DMS79 (cell line): ENCODE data around the gene RDX.
"Not testable (repeated sequence)": the region's sequence is repeated elsewhere in the genome, so short reads cannot be mapped to it uniquely, and the experiment has no call there.

Experiments used
- DNase-seq: peaks from one replicate; lab custom pipeline; 2025; lab: John Stamatoyannopoulos, UW

The RDX gene

DNA sequence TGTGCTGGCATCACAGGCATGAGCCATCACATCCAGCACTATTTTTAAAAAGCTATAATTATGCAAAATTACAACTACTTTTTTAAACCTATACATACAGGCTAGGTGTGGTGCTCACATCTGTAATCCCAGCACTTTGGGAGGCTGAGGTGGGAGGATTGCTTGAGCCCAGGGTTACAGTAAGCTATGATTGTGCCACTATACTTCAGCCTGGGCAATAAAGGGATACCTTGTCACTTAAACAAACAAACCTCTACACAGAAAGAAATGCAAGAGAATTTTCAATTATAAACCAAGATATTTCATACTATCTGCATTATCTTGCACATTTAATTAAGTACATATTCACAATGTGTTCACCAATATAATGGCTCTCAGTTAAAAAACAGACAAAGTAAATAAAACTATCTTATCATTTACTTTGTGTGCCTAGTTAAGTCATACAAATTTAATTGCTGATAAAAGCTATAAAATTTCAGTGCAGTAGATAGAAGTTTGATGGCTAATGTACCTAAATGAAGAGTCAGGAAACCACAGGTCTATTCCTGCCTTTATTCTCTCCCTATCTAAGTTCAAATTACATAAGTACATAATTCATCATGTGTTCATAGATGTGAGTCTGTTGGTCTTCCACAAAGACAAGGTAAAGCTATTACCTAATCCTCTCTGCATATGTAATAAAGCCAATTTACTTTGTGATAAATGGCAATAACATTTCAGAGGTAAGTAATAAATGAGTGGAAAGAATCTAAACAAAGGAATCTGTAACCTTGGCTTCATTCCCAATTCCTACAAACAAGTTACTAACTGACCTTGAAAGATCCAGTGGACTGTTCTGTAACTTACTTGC, 9.0 kb upstream of the RDX start:
- DNase-seq, result peak; percentile 52

DNA sequence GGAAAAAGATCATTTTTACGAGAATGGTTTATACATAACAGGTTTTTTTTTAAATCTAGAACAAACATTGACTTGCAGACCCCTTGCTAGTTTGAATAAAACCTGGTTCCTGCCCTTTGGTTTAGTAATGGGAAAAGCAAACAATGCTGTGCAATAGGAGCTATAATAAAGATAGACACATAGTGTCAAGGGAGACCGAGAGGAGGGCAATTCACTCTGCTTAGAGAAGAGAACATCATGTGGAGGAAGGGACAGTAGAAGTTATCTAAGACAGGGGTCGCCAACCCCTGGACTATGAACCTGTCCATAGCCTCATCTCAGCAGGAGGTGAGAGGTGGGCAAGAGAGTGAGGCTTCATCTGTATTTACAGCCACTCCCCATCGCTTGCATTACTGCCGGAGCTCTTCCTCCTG, 7.0 kb upstream of the RDX start:
- no peak for DNase-seq

DNA sequence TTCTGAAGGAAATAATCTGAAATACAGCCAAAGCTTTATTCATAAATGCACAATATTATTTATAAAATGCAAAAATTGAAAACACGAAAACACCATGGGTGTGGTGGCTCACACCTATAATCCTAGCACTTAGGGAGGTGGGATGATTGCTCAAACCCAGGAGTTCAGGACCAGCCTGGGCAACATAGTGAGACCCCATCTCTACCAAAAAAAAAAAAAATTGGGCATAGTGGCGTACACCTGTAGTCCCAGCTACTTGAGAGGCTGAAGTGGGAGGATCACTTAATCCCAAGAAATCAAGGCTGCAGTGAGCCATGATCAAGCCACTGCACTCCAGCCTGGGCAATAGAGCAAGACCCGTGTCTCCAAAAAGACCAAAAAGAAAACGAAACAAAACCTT, 5.2 kb upstream of the RDX start:
- DNase-seq, result no peak

DNA sequence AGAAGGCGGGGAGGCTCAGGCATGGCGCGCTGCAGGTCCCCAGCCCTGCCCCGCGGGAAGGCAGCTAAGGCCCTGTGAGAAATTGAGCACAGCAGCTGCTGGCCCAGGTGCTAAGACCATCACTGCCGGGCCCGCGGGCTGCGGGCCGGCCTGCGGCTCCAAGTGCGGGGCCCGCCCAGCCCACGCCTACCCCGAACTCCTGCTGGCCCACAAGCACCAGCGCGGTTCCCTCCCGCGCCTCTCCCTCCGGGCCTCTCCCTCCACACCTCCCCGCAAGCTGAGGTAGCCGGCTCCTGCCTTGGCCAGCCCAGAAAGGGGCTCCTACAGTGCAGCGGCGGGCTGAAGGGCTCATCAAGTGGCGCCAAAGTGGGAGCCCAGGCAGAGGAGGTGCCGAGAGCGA, 4.6 kb upstream of the RDX start:
- DNase-seq, result no peak

DNA sequence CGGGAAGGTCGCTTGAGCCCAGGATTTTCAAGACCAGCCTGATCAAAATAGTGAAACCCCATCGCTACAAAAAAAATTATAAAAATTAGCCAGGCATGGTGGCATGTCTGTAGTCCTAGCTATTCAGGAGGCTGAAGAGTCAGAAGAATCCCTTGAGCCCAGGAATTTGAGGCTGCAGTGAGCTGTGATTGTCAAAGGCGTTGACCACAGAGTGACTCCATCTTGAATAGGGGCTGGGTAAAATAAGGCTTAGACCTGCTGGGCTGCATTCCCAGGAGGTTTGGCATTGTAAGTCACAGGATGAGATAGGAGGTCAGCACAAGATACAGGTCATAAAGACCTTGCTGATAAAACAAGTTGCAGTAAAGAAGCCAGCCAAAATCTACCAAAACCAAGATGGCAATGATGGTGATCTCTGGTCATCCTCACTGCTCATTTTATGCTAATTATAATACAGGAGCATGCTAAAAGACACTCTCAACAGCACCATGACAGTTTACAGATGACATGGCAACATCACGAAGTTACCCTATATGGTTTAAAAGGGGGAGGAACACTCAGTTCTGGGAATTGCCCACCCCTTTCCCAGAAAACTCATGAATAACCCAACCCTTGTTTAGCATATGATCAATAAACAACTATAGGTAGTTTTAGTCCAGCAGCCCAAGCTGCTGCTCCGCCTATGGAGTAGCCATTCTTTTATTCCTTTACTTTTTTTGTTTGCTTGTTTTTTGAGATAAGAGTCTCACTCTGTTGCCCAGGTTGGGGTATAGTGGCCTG, 2.8 kb upstream of the RDX start:
- no peak for DNase-seq

DNA sequence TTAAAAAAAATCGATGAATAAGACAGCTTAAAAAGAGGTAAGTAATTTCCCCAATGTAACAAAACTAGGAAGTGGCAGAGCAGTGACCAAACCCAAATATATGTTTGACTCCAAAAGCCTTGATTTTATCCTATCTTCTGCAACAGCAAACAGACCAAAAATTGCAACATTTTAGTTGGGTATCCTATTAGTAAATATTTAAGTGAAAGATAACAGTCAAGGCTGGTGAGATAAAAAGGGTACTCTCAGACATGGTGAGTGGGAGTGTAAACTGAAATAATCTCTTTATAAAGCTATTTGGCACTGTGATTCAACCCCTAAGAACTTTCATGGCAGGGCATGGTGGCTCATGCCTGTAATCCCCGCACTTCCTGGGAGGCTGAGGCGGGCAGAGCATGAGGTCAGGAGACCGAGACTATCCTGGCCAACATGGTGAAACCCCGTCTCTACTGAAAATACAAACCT, 1.9 kb upstream of the RDX start:
- DNase-seq, result no peak

DNA sequence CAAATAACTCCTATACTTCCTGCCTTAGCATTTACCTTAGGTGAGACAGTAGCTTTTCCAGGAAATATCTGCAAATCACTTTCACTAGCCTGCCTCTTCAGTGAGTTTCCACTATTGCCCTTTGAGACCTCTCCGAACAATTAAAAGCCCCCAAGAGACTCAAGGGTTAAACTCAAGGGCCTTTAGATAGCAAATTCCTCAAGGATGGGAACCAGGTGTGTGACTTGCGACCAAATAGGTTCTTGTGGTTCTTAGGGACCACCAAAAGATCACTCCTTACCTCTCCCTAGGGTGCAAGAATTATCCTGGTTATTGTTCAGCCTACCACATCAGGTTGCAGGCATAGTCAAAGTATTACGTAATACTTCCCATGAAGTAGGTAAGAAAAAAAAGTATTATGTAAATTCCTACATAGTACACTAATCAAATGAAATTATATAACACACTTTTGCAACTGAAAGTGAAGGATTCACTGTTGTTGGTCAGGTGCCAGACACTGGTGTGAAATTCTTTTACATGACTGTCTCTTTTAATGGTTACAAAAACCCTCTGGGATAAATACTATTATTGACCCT, 1.4 kb upstream of the RDX start:
- no peak for DNase-seq

DNA sequence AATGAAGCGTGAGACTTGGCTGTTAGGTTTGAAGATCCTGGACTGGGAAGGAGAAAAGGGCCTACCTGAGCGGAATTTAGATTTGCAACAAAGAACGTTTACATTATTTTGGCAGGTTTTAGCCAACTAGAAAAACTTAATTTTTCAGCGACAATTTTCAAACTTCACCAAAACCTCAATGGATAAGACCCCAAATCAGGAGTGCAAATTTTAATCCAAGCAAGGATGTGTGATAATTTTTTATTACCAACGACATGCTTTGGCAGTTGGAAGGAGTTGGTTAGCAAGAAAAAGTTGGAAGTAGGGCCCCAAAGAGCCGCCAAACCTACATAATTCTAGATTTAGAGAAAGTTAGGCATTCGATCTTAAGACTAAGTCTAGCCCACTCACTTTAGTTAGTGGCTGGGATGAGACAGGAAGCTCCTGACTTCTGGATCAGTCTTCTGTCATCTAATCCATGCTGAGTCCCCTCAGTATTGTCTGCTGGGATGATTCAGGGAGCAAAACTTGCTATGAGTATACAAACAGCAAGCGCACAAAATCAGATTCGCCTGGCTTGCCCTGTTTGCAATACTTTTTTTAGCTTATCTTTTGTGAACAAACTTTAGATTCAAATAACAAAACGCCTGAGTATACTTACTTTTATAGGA, 787 bp upstream of the RDX start:
- no peak for DNase-seq

DNA sequence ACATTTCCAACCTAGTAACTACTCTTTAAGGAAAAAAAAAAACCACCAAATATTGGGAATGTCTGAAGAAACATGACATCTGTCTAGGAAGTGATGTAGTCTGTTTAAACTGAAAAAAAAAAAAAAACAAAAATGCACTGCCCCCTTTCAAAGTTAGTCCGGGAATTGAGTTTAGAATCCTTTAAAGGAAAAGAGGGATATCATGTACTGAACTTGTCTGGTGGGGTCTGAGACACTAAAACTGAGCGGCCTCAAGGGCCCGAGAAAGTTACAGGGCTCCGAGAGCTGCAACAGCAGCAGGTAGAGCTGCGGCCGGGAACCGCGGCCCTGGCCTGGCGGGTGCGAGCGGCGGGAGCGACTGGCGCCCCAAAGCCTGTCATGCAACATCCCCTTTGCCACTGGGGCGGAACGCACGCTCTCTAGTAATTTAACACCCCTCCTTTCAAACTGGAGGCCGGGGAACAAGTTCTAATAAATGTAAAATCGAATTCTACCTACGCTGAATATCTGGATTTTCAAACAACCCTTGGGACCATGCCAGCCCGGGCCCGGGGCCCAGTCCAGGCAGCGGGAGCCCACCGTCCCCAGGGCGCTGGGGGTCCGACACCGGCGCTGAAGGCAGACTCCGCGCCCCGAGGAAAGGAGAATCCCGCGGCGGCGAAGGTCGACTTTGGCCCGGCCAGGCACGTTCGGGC, 736 bp downstream of the RDX start:
- DNase-seq, result peak; percentile 33

DNA sequence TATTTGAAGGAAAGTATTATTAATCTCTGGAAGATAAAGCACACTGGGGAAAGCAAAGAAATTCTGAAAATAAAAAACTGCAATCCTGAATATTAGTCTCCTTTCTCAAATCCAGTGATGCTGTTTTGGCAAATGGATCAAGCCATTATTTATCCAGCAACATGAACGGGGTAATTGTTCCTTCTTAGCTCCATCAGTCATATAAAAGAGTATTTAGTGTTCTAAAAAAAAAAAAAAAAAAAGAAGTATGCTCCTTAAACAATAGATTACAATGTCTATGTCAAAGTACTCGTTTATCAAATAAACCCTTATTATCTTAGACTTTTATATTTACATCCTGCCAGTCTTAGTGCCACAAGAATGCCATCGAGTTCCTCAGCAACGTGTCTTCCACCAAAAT, 1.3 kb downstream of the RDX start:
- no peak for DNase-seq

DNA sequence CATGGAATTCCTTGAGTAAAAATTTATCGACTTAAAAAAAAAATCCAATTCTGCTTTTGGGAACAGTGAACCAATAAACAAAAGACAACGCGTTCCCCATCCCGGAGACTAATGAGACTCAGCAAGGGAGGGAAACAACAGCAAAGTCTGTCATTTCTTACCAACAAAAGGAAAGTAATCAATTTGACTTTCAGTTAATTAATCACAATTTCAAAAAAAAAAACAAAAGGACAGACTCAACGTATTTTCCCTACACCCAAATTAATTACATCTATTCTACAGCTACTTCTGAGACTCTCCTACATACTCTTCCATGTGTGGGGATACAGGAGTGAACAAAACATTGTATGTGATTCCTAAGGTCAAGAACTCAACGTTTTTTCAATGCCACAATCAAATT, 1.9 kb downstream of the RDX start:
- DNase-seq, result no peak

DNA sequence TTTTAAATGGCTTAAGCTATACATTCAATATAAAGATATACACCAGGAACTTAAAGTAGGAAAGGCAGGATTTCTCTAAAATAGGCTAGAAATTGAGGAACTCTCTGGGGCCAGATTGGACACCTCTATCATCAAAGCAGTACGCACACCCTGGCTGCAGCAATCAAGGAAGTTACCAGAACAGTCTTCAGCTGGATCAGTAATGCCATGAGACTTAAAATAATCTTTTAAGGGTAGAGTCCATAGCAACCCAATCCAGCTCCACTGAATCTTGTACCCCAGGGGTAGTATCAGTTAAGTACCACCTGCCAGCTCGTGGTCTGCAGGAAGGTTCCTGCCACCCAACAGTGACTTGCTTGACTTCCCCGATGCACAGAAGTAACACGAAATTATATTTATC, 3.0 kb downstream of the RDX start:
- DNase-seq, result no peak

DNA sequence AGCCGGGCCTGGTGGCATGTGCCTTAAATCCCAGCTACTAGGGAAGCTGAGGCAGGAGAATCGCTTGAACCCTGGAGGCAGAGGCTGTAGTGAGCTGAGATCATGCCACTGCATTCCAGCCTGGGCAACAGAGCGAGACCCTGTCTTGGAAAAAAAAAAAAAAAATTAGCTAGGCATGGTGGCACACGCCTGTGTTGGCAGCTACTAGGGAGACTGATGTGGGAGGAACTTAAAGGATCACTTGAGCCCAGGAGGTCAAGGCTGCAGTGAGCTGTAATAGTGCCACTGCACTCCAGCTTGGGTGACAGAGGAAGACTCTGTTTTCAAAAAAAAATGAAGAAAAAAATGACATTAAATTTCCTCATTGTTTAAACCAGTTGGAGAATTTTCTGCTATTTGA, 4.3 kb downstream of the RDX start:
- not testable (repeated sequence) for DNase-seq

DNA sequence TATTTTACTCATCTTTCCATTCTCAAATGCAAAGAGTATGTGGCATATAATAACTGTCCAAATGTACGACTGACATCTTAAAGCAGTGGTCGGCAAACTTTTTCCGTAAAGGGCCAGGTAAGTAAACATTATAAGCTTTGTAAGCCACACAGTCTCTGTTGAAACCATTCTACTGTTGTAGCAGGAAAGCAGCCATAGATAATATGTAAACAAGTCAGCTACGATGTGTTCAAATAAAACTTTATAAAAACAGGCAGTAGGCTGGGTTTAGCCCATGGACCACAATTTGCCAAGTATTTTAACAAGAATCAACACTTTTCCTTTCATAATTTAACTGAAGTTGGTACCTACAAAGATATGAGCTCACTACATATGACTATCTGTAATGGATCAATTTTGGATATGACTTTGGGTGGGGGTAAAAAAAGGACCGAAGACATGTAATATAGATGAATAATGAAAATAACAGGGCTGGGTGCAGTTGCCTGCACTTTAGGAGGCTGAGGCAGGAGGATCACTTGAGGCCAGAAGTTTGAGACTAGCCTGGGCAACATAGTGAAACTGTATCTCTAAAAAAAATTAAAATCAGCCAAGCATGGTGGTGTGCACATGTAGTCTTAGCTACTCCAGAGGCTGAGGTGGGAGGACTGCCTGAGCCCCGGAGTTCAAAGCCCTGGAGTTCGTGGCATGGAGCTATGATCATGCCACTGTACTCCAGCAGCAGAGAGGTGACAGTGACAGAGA, 5.7 kb downstream of the RDX start:
- DNase-seq, result no peak

DNA sequence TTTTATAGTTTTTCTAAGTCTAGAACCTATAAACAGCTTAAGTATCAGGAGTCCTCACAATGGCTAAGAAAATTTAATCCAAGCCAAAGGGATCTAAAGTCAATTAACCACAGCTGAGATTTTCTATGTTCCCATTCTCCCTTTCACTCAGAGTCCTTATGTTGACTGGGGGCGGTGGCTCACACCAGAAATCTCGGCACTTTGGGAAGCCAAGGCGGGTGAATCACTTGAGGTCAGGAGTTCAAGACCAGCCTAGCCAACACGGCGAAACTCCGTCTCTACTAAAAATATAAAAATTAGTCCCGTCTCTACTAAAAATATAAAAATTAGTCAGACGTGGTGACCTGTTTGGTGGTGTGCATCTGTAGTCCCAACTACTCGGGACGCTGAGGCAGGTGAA, 6.9 kb downstream of the RDX start:
- no peak for DNase-seq

DNA sequence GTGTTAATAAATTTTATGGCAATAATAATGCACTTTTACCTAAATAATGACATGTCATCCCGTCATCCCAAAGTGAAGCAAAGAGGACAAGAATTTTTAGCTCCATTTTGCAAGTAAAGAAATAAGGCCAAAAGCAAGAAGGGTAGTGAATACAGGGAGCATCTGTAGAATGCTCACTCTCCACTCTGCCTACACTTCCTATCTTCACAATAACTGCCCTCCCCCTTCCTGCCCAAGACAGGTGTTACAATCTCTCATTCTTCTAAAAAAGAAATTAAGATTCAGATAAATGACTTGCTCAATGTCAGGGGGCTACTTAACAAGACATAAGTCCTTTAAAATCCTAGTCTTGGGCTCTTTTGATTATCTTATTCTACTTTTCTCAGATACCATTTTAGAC, 8.9 kb downstream of the RDX start:
- DNase-seq, result no peak

DNA sequence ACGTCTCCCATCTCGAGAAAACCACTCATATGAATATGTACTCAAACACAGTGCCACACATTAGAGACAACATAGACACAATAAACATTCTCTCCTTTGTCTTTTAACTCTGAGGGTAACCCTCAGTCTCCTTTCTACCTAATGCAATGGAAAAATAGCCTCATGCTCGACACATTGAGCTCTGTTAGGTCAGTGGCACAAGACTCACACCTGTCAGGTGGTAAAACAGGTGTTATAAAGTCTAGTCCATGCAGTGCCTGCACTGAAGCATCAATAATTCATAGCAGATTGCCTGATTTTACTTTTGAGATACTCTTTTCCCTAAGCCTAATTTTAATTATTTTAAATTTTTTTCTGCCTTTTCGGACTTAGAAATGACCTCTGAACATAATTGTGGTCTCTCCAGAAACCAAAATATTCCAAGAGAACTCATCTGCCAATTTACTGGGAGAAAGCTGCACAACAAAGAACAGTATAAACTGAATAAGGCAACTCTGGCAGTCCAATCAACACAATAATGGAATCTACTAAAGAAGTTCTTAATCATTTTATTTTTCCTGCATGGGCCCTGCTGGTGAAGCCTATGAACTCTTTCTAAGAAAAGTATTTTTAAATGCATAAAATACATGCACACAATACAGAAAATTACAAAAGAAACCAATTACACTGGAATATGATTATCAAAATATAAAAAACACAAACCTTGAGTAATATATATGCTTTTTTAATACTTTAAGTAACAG, 9.9 kb downstream of the RDX start:
- DNase-seq, result peak; percentile 42

DNA sequence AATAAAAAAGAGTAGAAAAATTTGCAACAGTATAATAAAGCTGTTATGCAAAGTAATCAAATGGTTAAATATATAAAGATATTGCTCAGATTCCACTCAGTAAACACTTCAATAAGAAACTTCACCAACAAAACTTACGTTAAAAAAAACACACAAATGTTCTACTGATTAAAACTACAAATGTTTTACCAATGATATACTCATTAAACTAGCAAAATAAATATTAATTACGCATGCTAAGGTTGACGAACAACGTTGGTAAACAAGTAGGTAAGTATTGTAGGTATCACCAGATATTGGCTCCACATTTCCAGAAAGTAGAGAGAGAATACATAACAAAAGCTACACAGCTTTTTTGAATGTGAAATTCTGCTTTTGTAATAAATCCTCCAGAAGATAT, 12.6 kb downstream of the RDX start:
- DNase-seq, result no peak

DNA sequence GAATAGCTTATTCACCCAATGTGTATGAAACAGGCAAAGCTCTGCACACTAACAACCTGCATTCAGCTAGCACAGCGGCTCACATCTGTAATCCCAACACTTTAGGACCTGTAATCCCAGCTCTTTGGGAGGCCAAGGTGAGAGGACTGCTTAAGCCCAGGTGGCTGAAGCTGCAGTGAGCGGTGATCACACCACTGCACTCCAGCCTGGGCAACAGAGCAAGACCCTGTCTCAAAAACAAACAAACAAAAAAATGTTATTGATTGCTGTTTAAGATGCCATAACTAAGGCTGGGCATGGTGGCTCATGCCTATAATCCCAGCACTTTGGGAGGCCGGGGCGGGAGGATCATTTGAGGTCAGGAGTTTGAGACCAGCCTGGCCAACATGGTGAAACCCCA, 15.8 kb downstream of the RDX start:
- not testable (repeated sequence) for DNase-seq

DNA sequence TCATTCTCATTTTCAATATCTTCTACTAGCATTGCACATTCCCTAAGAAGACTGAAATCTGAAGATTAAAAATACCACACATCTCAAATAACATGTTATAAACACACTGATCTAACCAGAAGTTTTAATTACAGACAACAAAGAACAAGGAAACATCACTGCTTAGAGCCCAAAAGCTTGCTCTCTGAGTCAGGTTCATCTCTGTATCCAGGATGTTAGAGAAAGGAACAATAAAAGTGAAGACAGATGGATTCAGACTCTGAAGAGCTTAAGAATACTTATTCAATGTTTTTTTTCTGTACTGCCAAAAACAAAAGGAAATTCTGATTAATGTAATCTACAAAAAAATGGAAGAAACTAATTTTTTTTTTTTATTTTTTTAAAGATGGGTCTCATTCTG, 16.5 kb downstream of the RDX start:
- DNase-seq, result no peak
